GM18858 (cell line): ENCODE data around the gene DGKB.

Experiments used
- ATAC-seq: cut with Tn5 transposase; IDR thresholded peaks from one replicate; pipeline ENCODE4 v1.9.1; 2021; ENCODE audit not compliant: unreplicated experiment

The DGKB gene

GRCh38 chr7:14902589-14903067 lies at the start of gene DGKB:
Gene DGKB, minus strand, starts transcription at chr7:14902751.
- no peak for ATAC-seq

DNA sequence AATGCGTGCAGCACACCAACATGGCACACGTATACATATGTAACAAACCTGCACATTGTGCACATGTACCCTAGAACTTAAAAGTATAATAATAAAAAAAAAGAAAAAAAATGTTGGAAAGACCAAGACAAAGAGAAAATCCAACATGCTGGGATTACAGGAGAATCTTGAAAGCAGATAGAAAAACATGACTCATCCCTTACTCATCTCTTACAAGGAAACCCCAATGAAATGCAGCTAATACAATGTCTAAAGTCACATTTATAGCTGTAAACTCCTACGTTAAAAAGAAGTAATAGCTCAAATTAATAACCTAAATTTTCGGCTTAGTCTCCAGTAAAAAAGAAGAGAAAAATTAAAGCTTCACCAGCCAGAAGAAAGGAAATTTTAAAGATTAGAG lies 47.5 kb upstream of the DGKB start:
- ATAC-seq: no peak

DNA sequence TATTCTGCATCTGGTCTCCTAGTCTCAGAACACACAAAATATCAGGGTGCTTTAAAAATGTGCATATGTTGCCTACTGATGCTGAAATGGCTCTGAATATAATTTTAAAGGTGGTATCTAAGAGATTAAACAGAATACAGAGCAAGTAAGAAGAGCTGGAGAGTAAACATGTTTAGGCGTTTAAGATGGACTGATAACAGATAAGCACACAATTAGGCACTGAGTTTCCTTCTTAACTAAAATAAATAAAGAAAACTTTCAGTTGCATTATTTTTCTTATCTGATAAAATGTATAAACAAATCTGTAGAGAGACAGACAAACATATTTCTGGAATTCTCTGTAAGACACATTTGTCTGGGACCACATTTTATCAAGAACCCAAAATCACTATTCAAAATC lies 35.6 kb upstream of the DGKB start:
- ATAC-seq: no peak

DNA sequence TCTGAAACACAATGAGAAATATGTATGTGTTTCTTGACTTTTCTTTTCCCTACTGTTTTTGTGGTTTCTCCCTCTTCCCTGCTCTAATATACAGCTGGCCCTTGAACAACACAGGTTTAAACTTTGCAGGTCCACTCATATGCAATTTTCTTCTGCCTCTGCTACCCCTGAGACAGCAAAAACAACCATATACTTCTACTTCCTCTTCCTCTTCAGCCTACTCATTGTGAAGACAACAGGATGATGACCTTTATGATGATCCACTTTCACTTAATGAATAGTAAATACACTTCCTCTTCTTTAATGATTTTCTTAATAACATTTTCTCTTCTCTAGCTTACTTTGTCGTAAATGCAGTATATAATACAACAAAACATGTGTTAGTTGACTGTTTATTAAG lies 35.0 kb upstream of the DGKB start:
- ATAC-seq: no peak

DNA sequence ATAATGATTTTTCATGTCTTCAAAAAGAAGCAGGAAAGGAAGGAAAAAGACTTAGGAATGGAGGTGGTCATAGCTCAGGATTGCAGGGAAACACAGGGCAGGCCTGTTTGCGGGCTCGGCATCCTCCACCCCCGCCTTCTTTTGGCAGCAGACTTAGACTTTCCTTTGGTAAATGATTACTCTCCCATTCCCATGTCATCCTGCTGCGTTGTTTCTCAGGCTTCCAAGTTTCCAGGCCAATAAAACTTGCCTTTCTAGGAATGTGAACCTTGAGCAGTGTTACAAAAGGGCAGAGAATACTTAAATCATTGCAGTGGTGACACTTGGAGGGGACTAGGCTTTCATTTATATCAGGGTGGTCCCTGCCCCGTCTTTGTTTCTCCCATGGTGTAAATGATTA lies 34.0 kb upstream of the DGKB start:
- no peak for ATAC-seq

- no peak for ATAC-seq
Measured at GRCh38 chr7:14934839-14935238, 32.3 kb upstream of the DGKB start.

- ATAC-seq: no peak
Measured at GRCh38 chr7:14931511-14932215, 29.1 kb upstream of the DGKB start.

- no peak for ATAC-seq
Measured at GRCh38 chr7:14924398-14924797, 21.8 kb upstream of the DGKB start.

DNA sequence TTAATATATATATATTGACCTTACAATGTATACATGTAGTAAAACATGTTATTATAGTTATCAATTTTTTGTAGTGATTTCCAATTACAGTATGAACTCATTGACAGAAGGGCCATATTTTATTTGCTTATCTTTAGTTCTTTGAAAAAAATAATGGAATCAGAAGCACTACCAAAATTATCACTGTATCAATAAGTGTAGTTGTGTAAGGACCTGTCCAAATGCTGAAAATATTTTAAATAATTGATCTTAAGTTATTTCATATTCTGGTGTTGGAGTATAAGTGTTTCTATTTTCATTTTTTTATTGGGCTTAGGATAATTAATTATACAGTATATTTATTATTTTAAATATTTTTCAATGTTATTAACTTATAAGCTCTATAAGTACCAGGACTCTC lies 8.5 kb upstream of the DGKB start:
- ATAC-seq: no peak

DNA sequence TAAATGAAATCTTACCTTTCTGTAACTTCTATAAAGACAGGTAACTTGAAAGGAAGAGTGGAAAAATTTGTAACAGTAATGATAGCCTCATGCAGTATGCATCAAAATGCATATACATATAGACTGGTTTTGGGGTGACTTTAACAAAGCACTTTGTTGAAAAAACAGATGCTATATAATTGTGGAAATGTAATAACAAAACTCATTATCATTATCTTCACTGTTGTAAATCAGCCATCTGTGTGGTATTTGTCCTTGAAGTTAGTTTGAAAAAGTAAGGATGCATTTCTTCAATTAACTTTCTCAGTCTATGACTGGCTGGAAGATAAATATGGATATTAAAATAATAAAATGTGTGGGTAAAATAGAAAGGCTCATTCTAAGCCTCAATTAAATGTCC lies 6.1 kb upstream of the DGKB start:
- ATAC-seq: no peak

- no peak for ATAC-seq
Measured at GRCh38 chr7:14905764-14906163, 3.2 kb upstream of the DGKB start.

- ATAC-seq: no peak
Measured at GRCh38 chr7:14900051-14900450, 2.5 kb downstream of the DGKB start.

- no peak for ATAC-seq
Measured at GRCh38 chr7:14899030-14899429, 3.5 kb downstream of the DGKB start.

- ATAC-seq: no peak
Measured at GRCh38 chr7:14896461-14896860, 6.1 kb downstream of the DGKB start.

- no peak for ATAC-seq
Measured at GRCh38 chr7:14894826-14895225, 7.7 kb downstream of the DGKB start.

GRCh38 chr7:14892961-14893360 lies 9.6 kb downstream of the DGKB start:
- ATAC-seq: no peak

- no peak for ATAC-seq
Measured at GRCh38 chr7:14891289-14891688, 11.3 kb downstream of the DGKB start.

GRCh38 chr7:14888962-14889361 lies 13.6 kb downstream of the DGKB start:
- no peak for ATAC-seq

GRCh38 chr7:14886533-14886932 lies 16.0 kb downstream of the DGKB start:
- ATAC-seq: no peak

- ATAC-seq: no peak
Measured at GRCh38 chr7:14875941-14876587, 26.5 kb downstream of the DGKB start.

DNA sequence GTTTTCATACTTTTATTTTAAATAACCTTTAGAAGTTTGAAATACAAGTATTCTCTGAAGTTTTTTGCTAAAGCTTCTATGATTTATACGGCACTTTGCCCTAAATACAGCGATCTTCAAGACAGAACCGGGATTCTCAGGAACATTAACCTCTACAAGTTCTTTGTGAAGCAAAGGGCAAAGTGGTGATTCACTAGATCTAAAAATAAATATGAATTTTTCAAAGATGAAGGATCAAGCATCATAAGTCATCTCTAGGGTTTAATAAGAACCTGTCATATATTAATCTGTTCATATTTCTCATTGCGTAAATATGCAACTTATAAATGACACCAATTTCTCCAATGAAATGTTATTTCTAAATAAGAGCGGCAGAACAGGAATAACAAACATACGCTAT lies 30.7 kb downstream of the DGKB start:
- ATAC-seq: no peak

GRCh38 chr7:14870394-14870793 lies 32.2 kb downstream of the DGKB start:
- ATAC-seq: no peak

- no peak for ATAC-seq
Measured at GRCh38 chr7:14868937-14869336, 33.6 kb downstream of the DGKB start.
